Mucosa of descending colon (tissue), 3 donors: ENCODE measurements around the gene TMEM234. TPM values are rescaled to one million over a fixed set of nuclear protein-coding genes. Genes with fewer than 3 reads are reported as not detected.

ENCODE experiments used
- ATAC-seq: fragments of 200-7000 bp; cut with Tn5 transposase; one replicate; pipeline ENCODE4 v1.9.1; 2020; ENCODE audit warnings: mild to moderate bottlenecking, moderate library complexity
- DNase-seq, 3 donors: peaks; one replicate each; pipeline ENCODE4 v3.0.0-alpha.2; 2020
- H3K36me3 ChIP-seq: fragments of 200-600 bp; one replicate; pipeline ENCODE4 v1.8.0; 2021; ENCODE audit warnings: low read depth, mild to moderate bottlenecking
- H3K4me1 ChIP-seq: fragments of 200-600 bp; one replicate; pipeline ENCODE4 v1.8.0; 2021; ENCODE audit warnings: low read depth, mild to moderate bottlenecking
- H3K4me3 ChIP-seq: fragments of 200-600 bp; one replicate; pipeline ENCODE4 v1.8.0; 2021; ENCODE audit warnings: mild to moderate bottlenecking
- H3K9me3 ChIP-seq: fragments of 200-600 bp; one replicate; pipeline ENCODE4 v1.8.0; 2021; ENCODE audit warnings: mild to moderate bottlenecking
- CTCF ChIP-seq: fragments of 200-600 bp; IDR thresholded peaks from one replicate; pipeline ENCODE4 v1.8.0; 2022; ENCODE audit warnings: antibody characterized with exemption, mild to moderate bottlenecking
- intact Hi-C, 2 donors: fragments of 100-400 bp; cut with DNase I in 1 of 2; cut with micrococcal nuclease in 1 of 2; formaldehyde crosslinking; loops; one replicate each; pipeline versions ENCODE4 v1.11.0 to v1.11.1; 2022; cut with DNase I, micrococcal nuclease
- total RNA-seq, 3 donors: library from RNA; stranded (reverse); fragmentation: NEBNext Ultra II Directional in 2 of 3; extraction: Animal tissue kit (Norgen Biotek cat#: 25700) in 2 of 3; gene quantifications; one replicate each; pipeline versions ENCODE4 v1.2.1 to v1.2.4, GENCODE V29; 2021 to 2023
- donor health status: DM: no; HTN: no; CAD: no; lungs with moderate emphysema.
- donor health status: DM: no; HTN: no; CAD: no.
- donor health status: DM: no; HTN: yes; CAD: no.

TMEM234 gene
- total RNA-seq, 3 donors from 2014 or later = 21.1 to 35.6 (median 28.0) TPM

GRCh38 chr1:32247983-32248889 is 26.1 kb upstream of the TMEM234 start:
- DNase-seq (peak; percentile 92 to 96 (median 92)), ATAC-seq (peak; percentile 86)
- no peak overlapping the region for H3K4me3 ChIP-seq
- TF ChIP-seq CTCF = peak; percentile 90
- peaks cover 12% of the 10 kb centered on the region for H3K4me1 ChIP-seq
- intact Hi-C loops = no loop called here
- H3K36me3 ChIP-seq = no peaks in the 10 kb centered on the region
- no peaks in the 10 kb centered on the region for H3K9me3 ChIP-seq

- no peaks in the 10 kb centered on the region for H3K36me3 ChIP-seq
- H3K4me1 ChIP-seq = peaks cover 12% of the 10 kb centered on the region
- ATAC-seq = no peak
- TF ChIP-seq CTCF = no peak
- no peaks in the 10 kb centered on the region for H3K9me3 ChIP-seq
- intact Hi-C loops = no loop called here
- DNase-seq = peak in 2 of 3 donors; percentile 33 to 61
- no peak overlapping the region for H3K4me3 ChIP-seq
Measured at GRCh38 chr1:32247452-32247851, 25.3 kb upstream of the TMEM234 start.

GRCh38 chr1:32246888-32247273 is 24.7 kb upstream of the TMEM234 start, which contains the start of gene FAM167B:
Gene FAM167B, plus strand, starts transcription at chr1:32247222. Its CDS starts 200 bp downstream, at chr1:32247422.
- intact Hi-C loops = no loop called here
- peak in 1 of 3 donors; percentile 62 for DNase-seq
- Histone ChIP-seq H3K4me1 (peaks cover 13% of the 10 kb centered on the region), H3K4me3 (no peak within 1 kb of the TSS), H3K36me3 (no peaks in the 10 kb centered on the region), H3K9me3 (no peaks in the 10 kb centered on the region)
- TF ChIP-seq CTCF = no peak
- ATAC-seq = peak; percentile 16

- H3K36me3 ChIP-seq = no peaks in the 10 kb centered on the region
- DNase-seq = peak in 2 of 3 donors; percentile 32 to 39
- TF ChIP-seq CTCF = no peak
- H3K4me1 ChIP-seq = peaks cover 8% of the 10 kb centered on the region
- H3K4me3 ChIP-seq = no peak overlapping the region
- no peak for ATAC-seq
- no peaks in the 10 kb centered on the region for H3K9me3 ChIP-seq
- intact Hi-C loops = no loop called here
Measured at GRCh38 chr1:32242341-32242851, 20.2 kb upstream of the TMEM234 start.

GRCh38 chr1:32241001-32241763 is 19.0 kb upstream of the TMEM234 start:
- no peak for TF ChIP-seq CTCF
- ATAC-seq = peak; percentile 72
- intact Hi-C loops = no loop called here
- Histone ChIP-seq H3K36me3 (no peaks in the 10 kb centered on the region), H3K4me1 (peaks cover 8% of the 10 kb centered on the region), H3K9me3 (no peaks in the 10 kb centered on the region), H3K4me3 (peak overlapping the region; percentile 25)
- peak; percentile 64 to 79 (median 73) for DNase-seq
